H1 (cell line): ENCODE measurements around the gene UTP25. TPM values are rescaled to one million over a fixed set of nuclear protein-coding genes. Genes with fewer than 3 reads are reported as not detected.

ENCODE experiments used
- CHD2 ChIP-seq: IDR thresholded peaks from 2 replicates; pipeline ENCODE4 v1.6.1; 2012; ENCODE audit warnings: low read length, improper control_type of control experiment
- GTF2F1 ChIP-seq: IDR thresholded peaks from 2 replicates; pipeline ENCODE4 v1.6.1; 2012; ENCODE audit warnings: low read depth, low read length, improper control_type of control experiment, borderline replicate concordance
- RBBP5 ChIP-seq: IDR thresholded peaks from 2 replicates; pipeline ENCODE4 v1.7.1; 2012; ENCODE audit warnings: low read depth, mild to moderate bottlenecking, inconsistent platforms, low read length, moderate library complexity, borderline replicate concordance
- SIN3A ChIP-seq, 2 experiments: IDR thresholded peaks in 1 of 2; conservative IDR thresholded peaks in 1 of 2; 2 replicates each; pipeline ENCODE4 v1.6.1; 2011 to 2012; ENCODE audit warnings: low read length in 2 of 2, improper control_type of control experiment in 1 of 2, low read depth in 1 of 2, mild to moderate bottlenecking in 1 of 2
- SP1 ChIP-seq: IDR thresholded peaks from 2 replicates; pipeline ENCODE4 v1.6.1; 2011; ENCODE audit warnings: low read depth, low read length
- SP4 ChIP-seq: IDR thresholded peaks from 2 replicates; pipeline ENCODE4 v1.6.1; 2012; ENCODE audit warnings: low read length, inconsistent platforms
- TAF7 ChIP-seq: optimal IDR thresholded peaks from 2 replicates; pipeline ENCODE3; 2011; ENCODE audit warnings: low read depth, mild to moderate bottlenecking, inconsistent platforms, low read length, moderate library complexity, borderline replicate concordance
- TEAD4 ChIP-seq: IDR thresholded peaks from 2 replicates; pipeline ENCODE4 v1.6.1; 2012; ENCODE audit warnings: low read depth, low read length, inconsistent platforms, mixed read lengths
- polyA plus RNA-seq, 7 experiments: library from polyadenylated mRNA; depleted of rRNA in 3 of 7; stranded (reverse) in 5 of 7; unstranded in 2 of 7; fragments of >200 nt in 5 of 7; fragments of 200-250 nt in 2 of 7; gene quantifications; 1 replicate in 5 of 7; 2 replicates in 1 of 7; 4 replicates in 1 of 7; pipeline versions ENCODE4 v1.2.1 to v1.2.3, GENCODE V29; 2011 to 2013; ENCODE audit warnings: missing spikeins in 2 of 7, mixed read lengths in 2 of 7
- total RNA-seq: library from RNA; stranded (reverse); fragmentation: NEBNext Ultra II Directional; extraction: Animal tissue kit (Norgen Biotek cat#: 25700); gene quantifications from 2 replicates; pipeline ENCODE4 v1.2.1, GENCODE V29; 2021
- TF ChIP-seq, protein P1 (sequence below): fragments of 300-600 bp; sonication (generic); IDR thresholded peaks from 2 replicates; pipeline ENCODE4 v1.7.1; 2012; ENCODE audit warnings: low read length, moderate library complexity, mild to moderate bottlenecking, inconsistent platforms; ENCODE audit not compliant: insufficient replicate concordance
- TF ChIP-seq, protein P2 (sequence below): IDR thresholded peaks from 2 replicates; pipeline ENCODE4 v1.6.1; 2012; ENCODE audit warnings: inconsistent platforms

The UTP25 gene
- total and polyA plus RNA-seq, 2 of the 8 experiments (the other 6 are each of a cell fraction or from before 2014, with no cell fraction given), result 4.0 to 7.6 TPM

DNA sequence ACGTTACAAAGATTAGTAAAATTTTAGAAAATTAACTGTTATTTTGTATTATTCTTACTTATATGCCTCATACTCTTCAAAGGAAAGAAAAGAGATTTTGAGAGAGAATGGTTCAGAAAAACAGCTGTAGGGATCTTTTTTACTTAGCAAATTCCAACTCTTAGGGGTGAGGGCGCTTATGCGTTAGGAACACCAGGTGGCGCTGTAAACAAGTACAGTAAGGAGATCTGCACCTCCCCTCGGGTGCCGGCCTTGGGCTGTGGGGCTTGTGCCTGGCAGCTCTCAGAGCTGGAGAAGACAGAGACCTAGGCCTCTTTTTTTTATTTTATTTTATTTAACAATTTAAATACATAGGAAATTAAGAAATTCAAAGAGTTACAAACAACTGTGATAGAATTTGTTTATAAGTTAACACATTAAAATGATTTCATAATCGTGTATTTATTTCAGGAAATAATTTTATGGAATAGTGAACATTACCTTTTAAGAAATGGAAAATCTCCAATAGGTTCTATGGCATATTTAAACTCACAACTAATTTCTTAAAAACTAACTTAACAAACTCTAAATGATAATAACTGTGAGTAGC, 32.6 kb downstream of the UTP25 start (continued):
- TF ChIP-seq, protein P1, sequence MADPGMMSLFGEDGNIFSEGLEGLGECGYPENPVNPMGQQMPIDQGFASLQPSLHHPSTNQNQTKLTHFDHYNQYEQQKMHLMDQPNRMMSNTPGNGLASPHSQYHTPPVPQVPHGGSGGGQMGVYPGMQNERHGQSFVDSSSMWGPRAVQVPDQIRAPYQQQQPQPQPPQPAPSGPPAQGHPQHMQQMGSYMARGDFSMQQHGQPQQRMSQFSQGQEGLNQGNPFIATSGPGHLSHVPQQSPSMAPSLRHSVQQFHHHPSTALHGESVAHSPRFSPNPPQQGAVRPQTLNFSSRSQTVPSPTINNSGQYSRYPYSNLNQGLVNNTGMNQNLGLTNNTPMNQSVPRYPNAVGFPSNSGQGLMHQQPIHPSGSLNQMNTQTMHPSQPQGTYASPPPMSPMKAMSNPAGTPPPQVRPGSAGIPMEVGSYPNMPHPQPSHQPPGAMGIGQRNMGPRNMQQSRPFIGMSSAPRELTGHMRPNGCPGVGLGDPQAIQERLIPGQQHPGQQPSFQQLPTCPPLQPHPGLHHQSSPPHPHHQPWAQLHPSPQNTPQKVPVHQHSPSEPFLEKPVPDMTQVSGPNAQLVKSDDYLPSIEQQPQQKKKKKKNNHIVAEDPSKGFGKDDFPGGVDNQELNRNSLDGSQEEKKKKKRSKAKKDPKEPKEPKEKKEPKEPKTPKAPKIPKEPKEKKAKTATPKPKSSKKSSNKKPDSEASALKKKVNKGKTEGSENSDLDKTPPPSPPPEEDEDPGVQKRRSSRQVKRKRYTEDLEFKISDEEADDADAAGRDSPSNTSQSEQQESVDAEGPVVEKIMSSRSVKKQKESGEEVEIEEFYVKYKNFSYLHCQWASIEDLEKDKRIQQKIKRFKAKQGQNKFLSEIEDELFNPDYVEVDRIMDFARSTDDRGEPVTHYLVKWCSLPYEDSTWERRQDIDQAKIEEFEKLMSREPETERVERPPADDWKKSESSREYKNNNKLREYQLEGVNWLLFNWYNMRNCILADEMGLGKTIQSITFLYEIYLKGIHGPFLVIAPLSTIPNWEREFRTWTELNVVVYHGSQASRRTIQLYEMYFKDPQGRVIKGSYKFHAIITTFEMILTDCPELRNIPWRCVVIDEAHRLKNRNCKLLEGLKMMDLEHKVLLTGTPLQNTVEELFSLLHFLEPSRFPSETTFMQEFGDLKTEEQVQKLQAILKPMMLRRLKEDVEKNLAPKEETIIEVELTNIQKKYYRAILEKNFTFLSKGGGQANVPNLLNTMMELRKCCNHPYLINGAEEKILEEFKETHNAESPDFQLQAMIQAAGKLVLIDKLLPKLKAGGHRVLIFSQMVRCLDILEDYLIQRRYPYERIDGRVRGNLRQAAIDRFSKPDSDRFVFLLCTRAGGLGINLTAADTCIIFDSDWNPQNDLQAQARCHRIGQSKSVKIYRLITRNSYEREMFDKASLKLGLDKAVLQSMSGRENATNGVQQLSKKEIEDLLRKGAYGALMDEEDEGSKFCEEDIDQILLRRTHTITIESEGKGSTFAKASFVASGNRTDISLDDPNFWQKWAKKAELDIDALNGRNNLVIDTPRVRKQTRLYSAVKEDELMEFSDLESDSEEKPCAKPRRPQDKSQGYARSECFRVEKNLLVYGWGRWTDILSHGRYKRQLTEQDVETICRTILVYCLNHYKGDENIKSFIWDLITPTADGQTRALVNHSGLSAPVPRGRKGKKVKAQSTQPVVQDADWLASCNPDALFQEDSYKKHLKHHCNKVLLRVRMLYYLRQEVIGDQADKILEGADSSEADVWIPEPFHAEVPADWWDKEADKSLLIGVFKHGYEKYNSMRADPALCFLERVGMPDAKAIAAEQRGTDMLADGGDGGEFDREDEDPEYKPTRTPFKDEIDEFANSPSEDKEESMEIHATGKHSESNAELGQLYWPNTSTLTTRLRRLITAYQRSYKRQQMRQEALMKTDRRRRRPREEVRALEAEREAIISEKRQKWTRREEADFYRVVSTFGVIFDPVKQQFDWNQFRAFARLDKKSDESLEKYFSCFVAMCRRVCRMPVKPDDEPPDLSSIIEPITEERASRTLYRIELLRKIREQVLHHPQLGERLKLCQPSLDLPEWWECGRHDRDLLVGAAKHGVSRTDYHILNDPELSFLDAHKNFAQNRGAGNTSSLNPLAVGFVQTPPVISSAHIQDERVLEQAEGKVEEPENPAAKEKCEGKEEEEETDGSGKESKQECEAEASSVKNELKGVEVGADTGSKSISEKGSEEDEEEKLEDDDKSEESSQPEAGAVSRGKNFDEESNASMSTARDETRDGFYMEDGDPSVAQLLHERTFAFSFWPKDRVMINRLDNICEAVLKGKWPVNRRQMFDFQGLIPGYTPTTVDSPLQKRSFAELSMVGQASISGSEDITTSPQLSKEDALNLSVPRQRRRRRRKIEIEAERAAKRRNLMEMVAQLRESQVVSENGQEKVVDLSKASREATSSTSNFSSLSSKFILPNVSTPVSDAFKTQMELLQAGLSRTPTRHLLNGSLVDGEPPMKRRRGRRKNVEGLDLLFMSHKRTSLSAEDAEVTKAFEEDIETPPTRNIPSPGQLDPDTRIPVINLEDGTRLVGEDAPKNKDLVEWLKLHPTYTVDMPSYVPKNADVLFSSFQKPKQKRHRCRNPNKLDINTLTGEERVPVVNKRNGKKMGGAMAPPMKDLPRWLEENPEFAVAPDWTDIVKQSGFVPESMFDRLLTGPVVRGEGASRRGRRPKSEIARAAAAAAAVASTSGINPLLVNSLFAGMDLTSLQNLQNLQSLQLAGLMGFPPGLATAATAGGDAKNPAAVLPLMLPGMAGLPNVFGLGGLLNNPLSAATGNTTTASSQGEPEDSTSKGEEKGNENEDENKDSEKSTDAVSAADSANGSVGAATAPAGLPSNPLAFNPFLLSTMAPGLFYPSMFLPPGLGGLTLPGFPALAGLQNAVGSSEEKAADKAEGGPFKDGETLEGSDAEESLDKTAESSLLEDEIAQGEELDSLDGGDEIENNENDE, result no peak
- TF ChIP-seq SP1, result no peak
- TF ChIP-seq CHD2, result no peak
- TF ChIP-seq GTF2F1, result no peak
- no peak for TF ChIP-seq TAF7
- TF ChIP-seq SP4, result no peak
- TF ChIP-seq SIN3A (conservative IDR thresholded peaks at IDR 0.05 in 1 of 2, IDR thresholded peaks at IDR 0.05 in 1 of 2; ENCODE audit: low read depth in 1 of 2, low read length in 2 of 2), result no peak
- TF ChIP-seq, protein P2, sequence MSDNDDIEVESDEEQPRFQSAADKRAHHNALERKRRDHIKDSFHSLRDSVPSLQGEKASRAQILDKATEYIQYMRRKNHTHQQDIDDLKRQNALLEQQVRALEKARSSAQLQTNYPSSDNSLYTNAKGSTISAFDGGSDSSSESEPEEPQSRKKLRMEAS, result no peak
- no peak for TF ChIP-seq RBBP5
- peak; percentile 31; the same call in 1 of the 2 replicates for TF ChIP-seq TEAD4
